NCI-H2196 treated with DMSO at 0.1 percent for 48 hours (cell line): Measurements from ENCODE around the gene CACNA2D2.
A peak's percentile ranks its signal among the peaks of the same experiment; 100 is the strongest.
"Not testable (repeated sequence)": the region's sequence is repeated elsewhere in the genome, so short reads cannot be mapped to it uniquely, and the experiment has no call there.

Experiments
- DNase-seq: peaks from one replicate; lab custom pipeline; 2025; ENCODE audit not compliant: unreplicated experiment; lab: John Stamatoyannopoulos, UW

CACNA2D2 gene

DNA sequence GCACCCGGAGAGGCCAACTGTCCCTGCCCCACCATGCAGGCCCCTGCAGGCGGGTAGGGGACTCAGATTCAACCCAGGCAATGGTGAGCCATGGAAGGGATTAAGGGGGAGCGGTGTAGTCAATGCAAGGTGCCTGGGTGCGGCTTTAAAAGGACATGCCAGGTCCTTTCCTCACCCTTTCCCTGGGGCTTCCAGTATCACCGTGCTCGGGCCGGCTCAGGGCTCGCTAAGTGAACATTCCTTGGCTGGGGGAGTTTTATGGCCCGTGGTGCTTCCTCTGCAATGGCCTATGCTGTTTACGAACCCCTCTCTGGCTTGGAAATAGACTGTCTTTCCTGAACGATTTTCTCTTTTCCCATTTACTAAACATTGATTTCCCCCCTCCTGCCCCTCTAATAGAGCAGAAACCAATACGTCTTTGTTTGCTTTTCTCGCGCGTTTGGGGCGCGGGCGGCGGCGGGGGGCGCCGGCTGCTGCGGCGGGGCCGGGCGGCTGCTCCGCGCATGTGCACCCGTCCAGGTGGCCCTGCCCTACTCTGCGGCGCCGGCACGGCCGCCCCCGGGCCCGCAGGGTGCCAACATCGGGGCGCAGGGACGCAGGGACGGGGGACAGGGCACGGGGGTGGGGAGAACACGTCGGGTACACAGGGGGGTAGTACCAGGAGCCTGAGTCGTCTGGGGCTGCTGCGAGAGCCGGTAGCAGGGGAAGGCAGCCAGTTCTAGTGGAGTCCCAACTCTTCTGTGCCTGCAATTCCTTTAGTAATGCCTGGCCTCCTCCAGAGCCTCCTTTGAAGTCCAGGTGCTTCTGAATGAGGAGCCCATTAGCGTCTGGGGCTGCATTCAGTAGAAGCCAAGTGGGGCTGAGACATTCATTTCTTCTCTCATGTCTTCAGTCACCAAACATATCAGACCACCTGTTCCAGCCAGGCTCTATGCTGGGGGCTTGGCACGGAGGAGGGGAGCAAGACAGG lies 26.9 kb upstream of the CACNA2D2 start:
- no peak for DNase-seq

GRCh38 chr3:50525987-50526386 lies 22.6 kb upstream of the CACNA2D2 start:
- DNase-seq = no peak

- no peak for DNase-seq
Observed at GRCh38 chr3:50525191-50525910, 21.9 kb upstream of the CACNA2D2 start.

DNA sequence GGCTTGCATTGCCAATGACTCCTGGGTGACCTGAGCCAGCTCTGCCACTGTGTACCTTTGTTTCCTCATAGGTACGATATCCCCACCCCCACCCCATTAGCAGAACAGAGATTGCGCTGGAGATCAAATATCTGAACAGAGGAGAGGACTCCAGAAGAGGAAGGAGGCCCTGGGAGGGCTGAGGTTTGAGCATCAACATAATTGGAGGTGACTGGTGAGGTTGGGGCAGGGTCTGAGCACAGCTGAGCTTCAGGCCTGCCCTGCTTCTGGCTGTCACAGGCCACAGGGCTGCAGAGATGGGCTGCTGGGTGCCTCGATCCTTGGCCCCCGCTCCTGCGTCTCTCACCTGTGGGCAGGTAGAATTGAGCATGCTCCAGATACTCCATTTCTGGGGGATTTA lies 21.3 kb upstream of the CACNA2D2 start:
- DNase-seq = no peak

- DNase-seq = no peak
Observed at GRCh38 chr3:50523279-50523811, 19.9 kb upstream of the CACNA2D2 start.

GRCh38 chr3:50521572-50521971 lies 18.1 kb upstream of the CACNA2D2 start:
- DNase-seq = no peak

GRCh38 chr3:50520849-50521248 lies 17.4 kb upstream of the CACNA2D2 start:
- DNase-seq = no peak

- DNase-seq = peak; percentile 47
Observed at GRCh38 chr3:50519471-50520089, 16.1 kb upstream of the CACNA2D2 start.

DNA sequence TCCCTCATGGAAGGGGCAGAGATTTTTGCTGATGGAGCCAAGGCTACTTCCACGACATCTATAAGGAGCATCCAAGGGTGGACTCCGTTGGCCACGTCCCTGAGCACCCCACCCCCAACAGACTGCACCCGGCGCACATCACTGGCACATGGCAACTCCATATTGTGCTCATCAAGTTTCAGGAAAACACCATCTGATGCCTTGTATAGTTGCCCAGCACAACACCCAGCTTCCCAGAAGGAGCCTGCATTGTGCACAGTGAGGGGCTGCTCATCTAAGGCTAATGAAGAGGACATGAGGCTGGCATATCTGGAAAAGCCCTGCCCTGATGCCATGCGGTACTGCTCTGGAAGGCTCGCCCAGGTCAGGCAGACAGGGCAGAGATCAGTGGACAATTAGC lies 15.0 kb upstream of the CACNA2D2 start:
- DNase-seq = no peak

- no peak for DNase-seq
Observed at GRCh38 chr3:50517721-50518206, 14.3 kb upstream of the CACNA2D2 start.

GRCh38 chr3:50516440-50516871 lies 13.0 kb upstream of the CACNA2D2 start:
- no peak for DNase-seq

DNA sequence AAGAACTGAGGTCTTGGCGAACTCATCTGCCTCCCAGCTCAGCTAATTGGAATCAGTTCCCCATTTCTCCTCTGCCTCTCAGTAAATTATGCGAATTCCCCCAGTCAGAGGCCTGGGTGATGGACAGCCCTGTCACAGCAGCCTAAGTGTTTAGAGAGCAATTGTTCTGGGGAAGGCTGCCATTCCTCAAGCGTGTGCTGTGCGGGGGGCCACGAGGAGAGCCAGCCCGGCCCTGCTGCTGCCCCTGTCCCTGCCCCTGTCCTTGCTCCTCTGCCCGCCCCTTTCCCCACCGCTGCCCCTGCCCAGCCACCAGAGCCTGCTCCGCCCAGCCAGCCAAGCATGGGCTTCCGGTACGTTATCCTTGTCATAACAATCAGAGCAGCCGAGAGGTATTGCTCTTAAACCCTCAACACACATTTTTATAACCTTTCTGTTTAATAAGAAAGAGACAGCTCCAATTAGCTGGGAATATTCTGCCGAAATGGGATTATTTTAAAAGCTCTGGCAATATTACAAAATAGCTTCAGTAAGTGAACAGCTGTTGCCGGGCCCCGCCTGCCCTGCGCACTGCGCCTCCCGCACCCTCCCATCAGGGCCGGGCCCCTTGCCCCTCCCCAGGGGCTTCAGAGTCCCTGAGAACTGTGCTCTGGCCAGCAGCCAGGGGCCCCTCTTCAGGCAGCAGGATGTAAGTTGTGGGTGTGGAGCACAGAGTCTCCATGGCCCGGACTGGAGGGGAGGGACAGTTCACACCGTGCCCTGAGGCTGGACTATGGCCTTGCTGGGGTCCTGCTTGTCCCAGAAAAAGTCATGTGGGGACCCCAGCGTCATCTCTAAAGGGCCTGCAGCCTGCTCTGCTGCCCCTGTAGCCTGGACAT lies 12.4 kb upstream of the CACNA2D2 start:
- no peak for DNase-seq

DNA sequence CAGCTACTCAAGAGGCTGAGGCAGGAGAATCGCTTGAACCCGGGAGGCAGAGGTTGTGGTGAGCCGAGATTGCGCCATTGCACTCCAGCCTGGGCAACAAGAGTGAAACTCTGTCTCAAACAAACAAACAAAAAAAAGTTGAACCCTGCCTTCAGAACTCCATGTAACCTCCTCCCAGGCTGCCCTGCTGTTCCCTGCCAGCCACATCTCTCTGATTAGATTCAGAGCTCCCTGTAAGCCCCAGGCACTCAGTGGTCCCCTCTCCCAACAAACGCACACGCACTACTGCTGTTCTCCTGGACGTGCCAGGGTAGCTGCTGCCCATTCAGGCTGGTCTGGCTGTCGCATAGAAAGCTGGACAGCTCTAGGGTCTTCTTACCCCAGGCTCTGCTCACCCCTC lies 9.5 kb upstream of the CACNA2D2 start:
- not testable (repeated sequence) for DNase-seq

DNA sequence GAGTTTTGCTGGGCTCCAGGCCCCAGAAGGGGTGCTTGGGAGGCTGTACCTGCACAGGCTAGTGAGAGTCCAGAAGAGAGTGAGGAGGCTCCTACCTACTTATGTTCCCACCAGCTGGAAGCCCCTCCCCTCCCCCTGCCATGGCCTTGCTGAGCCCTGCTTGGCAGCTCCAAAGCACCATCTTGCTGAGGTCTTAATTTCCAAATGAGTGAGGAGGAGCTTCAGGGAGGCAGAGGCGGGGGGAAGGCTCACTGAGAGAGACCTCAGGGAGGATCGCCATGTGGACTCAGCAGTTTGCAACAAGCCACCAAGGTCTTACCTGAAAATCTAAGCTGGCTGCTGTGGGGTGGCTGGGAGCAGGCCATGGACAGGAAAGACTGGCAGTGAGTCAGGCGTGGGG lies 8.7 kb upstream of the CACNA2D2 start:
- no peak for DNase-seq

- no peak for DNase-seq
Observed at GRCh38 chr3:50510325-50510724, 6.9 kb upstream of the CACNA2D2 start.

DNA sequence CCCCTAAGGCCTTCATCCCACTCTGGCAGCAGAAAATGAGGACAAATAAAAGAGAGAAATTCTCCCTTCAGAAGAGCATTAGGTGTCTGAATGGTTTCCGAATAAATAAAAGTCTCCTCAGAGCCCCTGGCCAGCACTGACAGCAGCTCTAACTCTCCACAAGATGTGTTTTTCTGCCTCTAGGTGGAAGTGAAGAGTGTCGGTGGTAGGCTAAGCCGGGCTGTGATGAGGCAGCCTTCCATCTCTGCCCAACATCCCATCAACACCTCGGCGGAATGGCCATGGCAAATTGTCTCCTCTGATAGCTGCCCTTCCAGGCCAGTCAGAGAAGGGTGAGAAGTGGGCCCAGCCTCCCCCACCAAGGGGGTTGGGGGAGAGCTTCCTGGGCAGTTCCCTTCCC lies 6.3 kb upstream of the CACNA2D2 start:
- DNase-seq = no peak

DNA sequence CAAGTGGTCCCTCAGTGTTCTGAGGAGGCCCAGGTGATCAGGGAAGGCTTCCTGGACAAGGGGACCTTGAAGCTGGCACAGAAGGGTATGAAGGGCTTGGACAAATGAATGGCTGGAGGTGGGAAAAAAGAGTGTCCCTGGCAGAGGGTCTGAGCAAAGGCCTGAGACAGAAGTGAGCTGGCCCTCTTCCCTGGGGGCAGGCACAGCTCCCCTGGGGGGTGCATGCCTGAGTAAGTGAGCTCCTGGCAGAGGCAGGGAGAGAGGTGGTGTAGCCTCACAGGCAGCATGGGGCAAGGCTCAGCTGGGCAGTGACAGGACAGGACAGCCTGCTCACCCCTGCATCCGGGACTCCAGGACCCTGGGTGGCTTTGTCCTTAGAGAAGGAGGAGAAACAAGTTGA lies 5.4 kb upstream of the CACNA2D2 start:
- no peak for DNase-seq

DNA sequence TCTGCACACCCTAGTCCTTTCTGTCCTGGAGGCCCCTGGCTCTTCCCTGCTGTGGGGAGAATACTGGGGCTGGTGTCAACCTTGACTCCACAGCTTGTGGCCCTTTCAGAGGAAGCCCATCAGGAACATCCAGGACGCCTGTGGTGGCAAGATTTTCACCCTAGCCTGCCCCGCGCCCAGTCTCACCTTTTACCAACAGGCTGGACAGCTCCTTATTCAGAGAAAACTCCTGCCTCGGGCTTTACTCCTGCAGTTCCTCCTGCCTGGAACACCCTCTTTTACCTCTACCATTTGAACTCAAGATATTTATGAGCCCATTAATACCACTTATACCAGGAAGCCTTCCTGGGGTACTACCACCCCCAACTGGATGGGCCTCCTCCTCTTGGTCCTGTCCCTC lies 2.7 kb upstream of the CACNA2D2 start:
- DNase-seq = no peak

DNA sequence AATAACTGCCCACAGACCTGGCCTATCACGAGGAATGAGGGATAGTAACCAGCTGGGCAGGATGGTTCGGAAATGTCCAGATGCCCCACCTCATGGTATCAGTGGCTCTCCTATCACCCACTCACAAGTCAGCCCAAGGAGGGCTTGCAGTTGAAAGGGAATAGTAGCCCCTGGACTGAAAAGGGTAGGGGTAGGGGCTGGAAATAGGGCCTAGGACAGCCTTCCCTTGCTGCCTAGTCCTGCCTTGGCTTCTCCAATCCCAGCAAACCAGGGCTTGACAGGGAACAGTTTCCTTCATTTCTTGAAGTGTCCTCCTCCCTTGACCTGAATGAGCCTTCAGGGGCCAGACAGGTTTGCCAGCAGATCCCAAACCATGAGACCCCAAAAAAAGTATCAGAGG lies 1.2 kb upstream of the CACNA2D2 start:
- no peak for DNase-seq
